A673 (cell line): ENCODE measurements around the gene PDGFRA. TPM values are rescaled to one million over a fixed set of nuclear protein-coding genes. Genes with fewer than 3 reads are reported as not detected.

Experiments used
- BruUV-seq: library from RNA; stranded (reverse); fragments of 400-500 nt; replicated peaks from 2 replicates; lab custom pipeline; 2021; lab: Mats Ljungman, UMichigan
- CTCF ChIA-PET: fragments of 300-600 bp; sonication (Branson Sonifier 250); formaldehyde crosslinking; loops from one replicate; lab custom pipeline; 2022; ENCODE audit warnings: antibody characterized with exemption; lab: Charles Lee
- POLR2A ChIA-PET: fragments of 300-600 bp; sonication (Branson Sonifier 250); formaldehyde crosslinking; loops from one replicate; lab custom pipeline; 2022; ENCODE audit warnings: antibody characterized with exemption; ENCODE audit not compliant: low non-redundant PET; lab: Charles Lee
- DNase-seq: peaks from one replicate; pipeline ENCODE4 v3.0.0-alpha.2; 2015; ENCODE audit warnings: low spot score
- H3K27ac ChIP-seq: fragments of 200-600 bp; sonication (generic); 2 replicates; pipeline ENCODE4 v1.5.1; 2016; ENCODE audit warnings: mixed run types, low read depth, mild to moderate bottlenecking, mixed read lengths, antibody characterized with exemption, low read length; ENCODE audit not compliant: poor library complexity, severe bottlenecking
- H3K27me3 ChIP-seq: fragments of 200-600 bp; sonication (generic); replicated peaks from 2 replicates; pipeline ENCODE4 v1.6.1; 2017; ENCODE audit warnings: mixed run types, low read depth, mild to moderate bottlenecking, mixed read lengths, antibody characterized with exemption, low read length; ENCODE audit not compliant: insufficient read depth, poor library complexity
- H3K36me3 ChIP-seq: fragments of 200-600 bp; sonication (generic); 2 replicates; pipeline ENCODE4 v1.6.1; 2016; ENCODE audit warnings: mixed run types, mild to moderate bottlenecking, mixed read lengths, antibody characterized with exemption, low read length; ENCODE audit not compliant: insufficient read depth, poor library complexity, severe bottlenecking
- H3K4me1 ChIP-seq: fragments of 200-600 bp; sonication (generic); 2 replicates; pipeline ENCODE4 v1.6.1; 2017; ENCODE audit warnings: mixed run types, mild to moderate bottlenecking, mixed read lengths, antibody characterized with exemption, low read length; ENCODE audit not compliant: insufficient read depth, poor library complexity, severe bottlenecking
- H3K4me3 ChIP-seq: fragments of 200-600 bp; sonication (generic); 2 replicates; pipeline ENCODE4 v1.5.1; 2016; ENCODE audit warnings: low read depth, mixed run types, mild to moderate bottlenecking, mixed read lengths, low read length; ENCODE audit not compliant: poor library complexity, severe bottlenecking
- H3K9me3 ChIP-seq: fragments of 200-600 bp; sonication (generic); 2 replicates; pipeline ENCODE4 v1.6.1; 2016; ENCODE audit warnings: mixed run types, low read depth, mild to moderate bottlenecking, mixed read lengths, antibody characterized with exemption, low read length; ENCODE audit not compliant: poor library complexity, severe bottlenecking
- EZH2 ChIP-seq: fragments of 200-600 bp; sonication (generic); IDR thresholded peaks from 2 replicates; pipeline ENCODE4 v1.6.1; 2017; ENCODE audit warnings: borderline replicate concordance, low read depth, mild to moderate bottlenecking, mixed read lengths, antibody characterized with exemption, low read length; ENCODE audit not compliant: poor library complexity, severe bottlenecking
- intact Hi-C: fragments of 100-400 bp; cut with micrococcal nuclease; formaldehyde crosslinking; loops from one replicate; pipeline ENCODE4 v1.10.0; 2022; ENCODE audit not compliant: unreplicated experiment
- total RNA-seq: library from RNA; stranded (reverse); gene quantifications from 2 replicates; pipeline ENCODE4 v1.2.3, GENCODE V29; 2021
- TF ChIP-seq, protein P1 (sequence below): fragments of 300-800, 200-600 bp; sonication (generic); conservative IDR thresholded peaks from 2 replicates; pipeline ENCODE4 v1.5.1; 2017; ENCODE audit warnings: low read depth, mild to moderate bottlenecking, antibody characterized with exemption, low read length, moderate library complexity, mixed read lengths

The PDGFRA gene
- total RNA-seq, 1 experiment from 2014 or later = 0.24 TPM

DNA sequence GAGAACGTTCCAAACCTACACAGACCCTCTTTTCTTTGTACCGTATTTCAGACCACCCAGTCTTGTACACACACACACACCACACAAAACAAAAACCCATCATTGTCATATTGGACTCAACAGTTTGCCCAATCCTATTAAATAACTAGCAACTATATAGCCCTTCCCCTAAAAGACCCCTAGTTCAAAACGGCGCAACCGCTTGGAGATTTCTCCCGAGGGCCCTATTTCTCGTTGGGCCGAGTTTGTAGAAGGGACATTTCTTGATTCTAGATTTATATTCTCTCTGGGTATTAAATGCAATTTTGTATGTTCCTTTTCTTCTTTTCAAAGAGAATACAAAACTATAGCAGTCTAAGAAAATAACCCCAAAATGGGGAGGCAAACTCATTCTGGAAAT is 547 bp upstream of the PDGFRA start:
- no peak for DNase-seq
- ChIA-PET CTCF (no interaction called here), POLR2A (no interaction called here)
- H3K9me3 ChIP-seq = no peaks in the 10 kb centered on the region
- H3K36me3 ChIP-seq = no peaks in the 10 kb centered on the region
- no peaks in the 10 kb centered on the region for H3K4me1 ChIP-seq
- H3K4me3 ChIP-seq = no peak overlapping the region
- no peak overlapping the region for H3K27ac ChIP-seq
- TF ChIP-seq, protein P1, sequence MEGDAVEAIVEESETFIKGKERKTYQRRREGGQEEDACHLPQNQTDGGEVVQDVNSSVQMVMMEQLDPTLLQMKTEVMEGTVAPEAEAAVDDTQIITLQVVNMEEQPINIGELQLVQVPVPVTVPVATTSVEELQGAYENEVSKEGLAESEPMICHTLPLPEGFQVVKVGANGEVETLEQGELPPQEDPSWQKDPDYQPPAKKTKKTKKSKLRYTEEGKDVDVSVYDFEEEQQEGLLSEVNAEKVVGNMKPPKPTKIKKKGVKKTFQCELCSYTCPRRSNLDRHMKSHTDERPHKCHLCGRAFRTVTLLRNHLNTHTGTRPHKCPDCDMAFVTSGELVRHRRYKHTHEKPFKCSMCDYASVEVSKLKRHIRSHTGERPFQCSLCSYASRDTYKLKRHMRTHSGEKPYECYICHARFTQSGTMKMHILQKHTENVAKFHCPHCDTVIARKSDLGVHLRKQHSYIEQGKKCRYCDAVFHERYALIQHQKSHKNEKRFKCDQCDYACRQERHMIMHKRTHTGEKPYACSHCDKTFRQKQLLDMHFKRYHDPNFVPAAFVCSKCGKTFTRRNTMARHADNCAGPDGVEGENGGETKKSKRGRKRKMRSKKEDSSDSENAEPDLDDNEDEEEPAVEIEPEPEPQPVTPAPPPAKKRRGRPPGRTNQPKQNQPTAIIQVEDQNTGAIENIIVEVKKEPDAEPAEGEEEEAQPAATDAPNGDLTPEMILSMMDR = no peak
- no peak for TF ChIP-seq EZH2
- no TSS peak for BruUV-seq
- H3K27me3 ChIP-seq = peaks cover 82% of the 10 kb centered on the region
- intact Hi-C loops = loop anchor here (2.0 kb wide), 1 partner anchor 320 kb away; no protein-coding TSS in a partner anchor

DNA sequence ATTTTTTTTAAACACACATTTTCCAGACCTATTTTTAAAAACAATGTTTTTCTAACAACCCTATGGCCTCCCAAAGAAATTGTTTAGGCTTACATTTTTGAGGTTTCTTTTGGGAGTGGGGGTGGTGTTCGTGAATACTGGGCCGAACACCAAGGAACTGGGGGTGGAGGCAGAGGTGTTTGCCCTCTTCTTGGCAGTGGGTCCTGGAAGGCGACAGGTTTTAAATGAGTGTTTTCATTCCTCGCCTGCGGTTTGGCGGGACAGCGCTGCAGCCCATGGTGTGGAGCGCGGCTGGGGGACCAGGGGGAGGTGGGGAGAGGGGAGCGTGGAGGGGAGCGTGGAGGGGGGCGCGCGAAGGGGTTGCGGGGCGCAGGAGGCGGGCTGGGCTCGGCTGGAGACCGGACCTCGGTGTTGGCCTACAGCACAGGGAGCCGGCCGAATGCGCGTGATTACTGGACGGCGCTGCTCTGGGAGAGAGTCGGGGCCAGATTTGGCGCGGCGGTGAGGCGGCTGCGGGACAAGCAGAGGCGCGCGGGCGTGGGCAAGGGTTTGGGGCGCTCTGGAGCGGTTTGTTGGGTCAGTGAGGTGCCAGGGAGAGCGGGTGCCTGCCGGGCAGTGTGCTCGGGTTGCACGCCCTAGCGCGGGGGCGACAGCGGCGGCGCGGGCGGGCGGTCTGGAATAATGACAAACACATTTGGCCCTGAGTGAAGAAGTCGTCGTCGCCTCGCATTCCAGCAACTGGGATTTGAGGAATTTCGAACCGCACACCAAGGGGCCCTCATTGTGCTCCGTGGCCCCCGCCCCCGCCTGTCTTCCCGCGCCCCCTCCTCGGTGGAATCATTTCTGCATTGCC is 764 bp downstream of the PDGFRA start:
- POLR2A ChIA-PET = no interaction called here
- H3K36me3 ChIP-seq = no peaks in the 10 kb centered on the region
- DNase-seq = no peak
- peak; percentile 28 for TF ChIP-seq EZH2
- TF ChIP-seq, protein P1 = no peak
- H3K27me3 ChIP-seq = peaks cover 76% of the 10 kb centered on the region
- no peaks in the 10 kb centered on the region for H3K9me3 ChIP-seq
- CTCF ChIA-PET = interaction anchor here (0.9 kb wide), 1 partner anchor 300 kb away, joined by 3 read pairs; no protein-coding TSS in a partner anchor
- H3K27ac ChIP-seq = no peak overlapping the region
- BruUV-seq = no TSS peak
- intact Hi-C loops = loop anchor here (2.0 to 10.0 kb wide), 7 partner anchors 321 to 1995 kb away; no protein-coding TSS in a partner anchor
- H3K4me3 ChIP-seq = no peak overlapping the region
- H3K4me1 ChIP-seq = no peaks in the 10 kb centered on the region

GRCh38 chr4:54230484-54231418 is 1.7 kb downstream of the PDGFRA start:
- intact Hi-C loops = loop anchor here (5.0 to 10.0 kb wide), 6 partner anchors 918 to 1996 kb away; no protein-coding TSS in a partner anchor
- ChIA-PET POLR2A (no interaction called here), CTCF (no interaction called here)
- Histone ChIP-seq H3K27ac (no peak overlapping the region), H3K27me3 (peaks cover 67% of the 10 kb centered on the region), H3K9me3 (no peaks in the 10 kb centered on the region), H3K4me3 (no peak overlapping the region), H3K36me3 (no peaks in the 10 kb centered on the region), H3K4me1 (no peaks in the 10 kb centered on the region)
- BruUV-seq = no TSS peak
- no peak for DNase-seq
- peak; percentile 30 for TF ChIP-seq EZH2
- TF ChIP-seq, protein P1 = no peak
